ENCODE measurements around the gene CNDP2. TPM values are rescaled to one million over a fixed set of nuclear protein-coding genes. Genes with fewer than 3 reads are reported as not detected.
A peak's percentile ranks its signal among the peaks of the same experiment; 100 is the strongest.

The CNDP2 gene
- total and polyA plus RNA-seq, 2 donors (not counting 1 experiment from before 2014, with no cell fraction given), result 121 to 182 TPM

- ATAC-seq (ENCODE audit: low read depth) (no peak), DNase-seq (peak; percentile 25)
- peaks cover 54% of the 10 kb centered on the region for H3K4me1 Mint-ChIP-seq
- WGBS (ENCODE audit: insufficient coverage), result 100% methylated on average over 1 of the region's 8 CpGs
- H3K27ac Mint-ChIP-seq, result peak overlapping the region; percentile 94
- H3K79me2 ChIP-seq (ENCODE audit: control insufficient read depth, insufficient read depth, low read length), result peaks cover 27% of the 10 kb centered on the region
- H3K4me2 ChIP-seq (replicated peaks; ENCODE audit: low read depth, low read length, poor library complexity, severe bottlenecking), result peak overlapping the region; percentile 94
- H3K4me3 Mint-ChIP-seq, result peak overlapping the region; percentile 95
- H3K36me3 ChIP-seq (replicated peaks in 1 of 2; ENCODE audit: control extremely low read depth in 1 of 2, control insufficient read depth in 1 of 2, extremely low read depth in 1 of 2, insufficient read depth in 2 of 2, low read length in 1 of 2), result peaks cover 0 to 14% of the 10 kb centered on the region in 2 experiments
- H3K27me3 ChIP-seq (replicated peaks in 1 of 4; ENCODE audit: control extremely low read depth in 1 of 4, control insufficient read depth in 3 of 4, insufficient read depth in 4 of 4, low read length in 3 of 4), result no peaks in the 10 kb centered on the region
- H3K9me3 Mint-ChIP-seq (ENCODE audit: insufficient read depth), result no peaks in the 10 kb centered on the region
- POLR2A ChIA-PET, result interaction anchor here (1.7 kb wide), 1 partner anchor 101 kb away, joined by 6 read pairs; the partner anchor contains the start of gene ZNF407
- CTCF ChIA-PET, result no interaction called here
- peak overlapping the region in 4 of 5 experiments; percentile 19 to 95 (median 84) for H3K4me3 ChIP-seq (ENCODE audit: control extremely low read depth in 1 of 5, extremely low read depth in 1 of 5, insufficient read depth in 1 of 5, low read depth in 2 of 5, low read length in 4 of 5)
- intact Hi-C loops (cut with micrococcal nuclease), result loop anchor here (5.0 to 10.0 kb wide), 4 partner anchors 155 to 2000 kb away; partner anchors contain the start of genes TSHZ1 and ZNF516
- peaks cover 45 to 53% of the 10 kb centered on the region in 2 donors for H3K4me1 ChIP-seq (ENCODE audit: control insufficient read depth in 2 of 2, insufficient read depth in 2 of 2, low read length in 2 of 2)
- H3K9ac ChIP-seq (ENCODE audit: low read length), result peak overlapping the region; percentile 90
- H4K20me1 ChIP-seq (ENCODE audit: control insufficient read depth, insufficient read depth, low read length, poor library complexity, severe bottlenecking), result no peaks in the 10 kb centered on the region
- no peak overlapping the region for H2AFZ ChIP-seq (ENCODE audit: insufficient read depth, low read depth, low read length, poor library complexity, severe bottlenecking)
- peak overlapping the region; percentile 85 to 91 for H3K27ac ChIP-seq (ENCODE audit: low read length in 2 of 2)
- H3K9me3 ChIP-seq (ENCODE audit: control extremely low read depth in 1 of 3, control insufficient read depth in 2 of 3, insufficient read depth in 1 of 3, low read length in 2 of 3), result peaks cover 0 to 2% (median 0%) of the 10 kb centered on the region in 3 donors
- TF ChIP-seq EZH2 (IDR thresholded peaks at IDR 0.05; ENCODE audit: borderline replicate concordance, insufficient read depth, low read depth, low read length, poor library complexity, severe bottlenecking) (no peak), CTCF (IDR thresholded peaks at IDR 0.05) (no peak)
- no peaks in the 10 kb centered on the region for H3K27me3 Mint-ChIP-seq
Observed at GRCh38 chr18:74497324-74497676, 1.1 kb downstream of the CNDP2 start.

GRCh38 chr18:74497778-74498177 lies 1.6 kb downstream of the CNDP2 start:
- Mint-ChIP-seq H3K27me3 (no peaks in the 10 kb centered on the region), H3K4me3 (peak overlapping the region; percentile 95), H3K4me1 (peaks cover 57% of the 10 kb centered on the region), H3K9me3 (ENCODE audit: insufficient read depth) (no peaks in the 10 kb centered on the region), H3K27ac (peak overlapping the region; percentile 94)
- Histone ChIP-seq H3K4me2 (replicated peaks; ENCODE audit: low read depth, low read length, poor library complexity, severe bottlenecking) (peak overlapping the region; percentile 94), H3K79me2 (ENCODE audit: control insufficient read depth, insufficient read depth, low read length) (peaks cover 32% of the 10 kb centered on the region), H3K4me1 (ENCODE audit: control insufficient read depth in 2 of 2, insufficient read depth in 2 of 2, low read length in 2 of 2) (peaks cover 45 to 57% of the 10 kb centered on the region in 2 donors), H3K27me3 (replicated peaks in 1 of 4; ENCODE audit: control extremely low read depth in 1 of 4, control insufficient read depth in 3 of 4, insufficient read depth in 4 of 4, low read length in 3 of 4) (no peaks in the 10 kb centered on the region), H3K9me3 (ENCODE audit: control extremely low read depth in 1 of 3, control insufficient read depth in 2 of 3, insufficient read depth in 1 of 3, low read length in 2 of 3) (no peaks in the 10 kb centered on the region), H4K20me1 (ENCODE audit: control insufficient read depth, insufficient read depth, low read length, poor library complexity, severe bottlenecking) (no peaks in the 10 kb centered on the region), H3K4me3 (ENCODE audit: control extremely low read depth in 1 of 5, extremely low read depth in 1 of 5, insufficient read depth in 1 of 5, low read depth in 2 of 5, low read length in 4 of 5) (no peak overlapping the region), H3K27ac (ENCODE audit: low read length in 2 of 2) (peak overlapping the region; percentile 16 to 91), H3K36me3 (replicated peaks in 1 of 2; ENCODE audit: control extremely low read depth in 1 of 2, control insufficient read depth in 1 of 2, extremely low read depth in 1 of 2, insufficient read depth in 2 of 2, low read length in 1 of 2) (peaks cover 0 to 19% of the 10 kb centered on the region in 2 experiments), H2AFZ (ENCODE audit: insufficient read depth, low read depth, low read length, poor library complexity, severe bottlenecking) (no peak overlapping the region), H3K9ac (ENCODE audit: low read length) (no peak overlapping the region)
- POLR2A ChIA-PET, result no interaction called here
- CTCF ChIA-PET, result interaction anchor here (1.1 to 1.2 kb wide), 2 partner anchors 144 to 155 kb away, joined by 3 read pairs; no protein-coding TSS in a partner anchor
- ATAC-seq (ENCODE audit: low read depth), result no peak
- intact Hi-C loops (cut with micrococcal nuclease), result loop anchor here (5.0 to 10.0 kb wide), 4 partner anchors 155 to 2000 kb away; partner anchors contain the start of genes TSHZ1 and ZNF516
- TF ChIP-seq EZH2 (IDR thresholded peaks at IDR 0.05; ENCODE audit: borderline replicate concordance, insufficient read depth, low read depth, low read length, poor library complexity, severe bottlenecking) (no peak), CTCF (IDR thresholded peaks at IDR 0.05) (no peak)
- WGBS (ENCODE audit: insufficient coverage), result 0% methylated on average over 1 of the region's 3 CpGs
- peak; percentile 50 for DNase-seq

Data from B cell (primary cell).